ENCODE measurements around the gene VAV2.
A peak's percentile ranks its signal among the peaks of the same experiment; 100 is the strongest.

Gene VAV2

GRCh38 chr9:133950629-133951111, 41.5 kb downstream of the VAV2 start:
- no peak for DNase-seq

DNA sequence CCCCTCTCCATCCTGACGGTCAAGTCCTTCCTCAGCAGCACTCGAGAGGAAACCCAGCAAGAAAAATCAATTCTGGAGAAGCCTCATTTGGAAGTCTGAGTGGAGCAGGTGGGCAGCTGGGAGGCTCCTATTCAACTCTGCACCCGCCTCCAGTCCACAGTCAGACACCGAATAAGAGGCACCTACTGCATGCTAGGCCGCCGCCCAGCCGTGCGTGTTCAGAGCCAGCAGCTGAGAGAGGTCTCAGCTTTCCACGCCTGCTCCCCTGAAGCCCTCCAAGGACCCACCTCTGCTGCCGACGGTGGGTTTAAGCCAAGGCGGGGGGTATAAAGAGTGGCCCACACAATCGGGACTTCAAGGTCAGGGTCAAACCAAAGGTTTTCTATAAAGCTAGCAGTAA, 41.9 kb downstream of the VAV2 start:
- no peak for DNase-seq

- no peak for DNase-seq
Measured at GRCh38 chr9:133949486-133950061, 42.5 kb downstream of the VAV2 start.

DNA sequence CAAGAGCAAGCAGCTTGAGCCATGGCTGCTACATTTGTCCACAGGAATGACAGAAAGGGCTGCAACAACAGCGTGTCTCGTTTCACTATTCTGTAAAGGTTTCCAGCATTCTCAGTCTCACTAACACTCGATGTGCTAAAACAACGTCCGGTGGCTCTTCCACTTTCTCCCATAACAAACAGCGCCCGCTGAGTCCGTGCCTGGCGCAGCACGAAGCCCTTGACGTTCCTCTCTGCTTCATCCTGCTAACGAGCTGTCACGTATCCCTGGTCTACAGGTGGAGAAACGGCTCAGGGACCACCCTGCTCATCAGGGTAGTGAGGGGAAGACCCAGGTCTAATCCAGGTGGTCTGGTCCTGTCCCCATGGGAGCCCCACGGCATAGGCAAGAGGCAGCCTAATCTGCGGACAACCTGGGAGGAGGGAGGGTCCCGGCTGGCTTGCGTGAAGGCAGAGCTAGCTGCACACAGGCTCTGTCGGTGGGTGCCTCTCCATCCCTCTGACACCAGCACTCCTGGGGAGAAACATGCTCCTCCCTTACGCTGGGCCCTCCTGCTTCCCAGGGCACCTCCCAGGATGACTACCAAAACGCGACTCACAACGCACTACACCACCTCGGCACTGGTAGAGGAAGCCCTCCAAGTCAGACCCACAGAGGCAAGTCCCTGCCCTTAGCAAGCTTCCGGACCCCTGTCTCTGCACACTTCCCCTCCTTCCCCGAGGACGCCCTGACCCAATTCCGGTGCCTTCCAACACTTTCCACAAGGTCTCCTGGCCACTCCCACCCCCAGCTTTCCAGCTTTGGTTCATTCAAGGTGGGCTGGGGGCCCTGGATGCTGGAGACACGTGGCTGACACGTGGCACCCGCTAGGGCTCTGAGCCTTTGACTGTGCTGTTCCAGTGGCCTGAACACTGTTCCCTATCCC, 43.3 kb downstream of the VAV2 start:
- no peak for DNase-seq

GRCh38 chr9:133948131-133948530, 44.0 kb downstream of the VAV2 start:
- no peak for DNase-seq

GRCh38 chr9:133946840-133947486, 45.2 kb downstream of the VAV2 start:
- DNase-seq = no peak

DNA sequence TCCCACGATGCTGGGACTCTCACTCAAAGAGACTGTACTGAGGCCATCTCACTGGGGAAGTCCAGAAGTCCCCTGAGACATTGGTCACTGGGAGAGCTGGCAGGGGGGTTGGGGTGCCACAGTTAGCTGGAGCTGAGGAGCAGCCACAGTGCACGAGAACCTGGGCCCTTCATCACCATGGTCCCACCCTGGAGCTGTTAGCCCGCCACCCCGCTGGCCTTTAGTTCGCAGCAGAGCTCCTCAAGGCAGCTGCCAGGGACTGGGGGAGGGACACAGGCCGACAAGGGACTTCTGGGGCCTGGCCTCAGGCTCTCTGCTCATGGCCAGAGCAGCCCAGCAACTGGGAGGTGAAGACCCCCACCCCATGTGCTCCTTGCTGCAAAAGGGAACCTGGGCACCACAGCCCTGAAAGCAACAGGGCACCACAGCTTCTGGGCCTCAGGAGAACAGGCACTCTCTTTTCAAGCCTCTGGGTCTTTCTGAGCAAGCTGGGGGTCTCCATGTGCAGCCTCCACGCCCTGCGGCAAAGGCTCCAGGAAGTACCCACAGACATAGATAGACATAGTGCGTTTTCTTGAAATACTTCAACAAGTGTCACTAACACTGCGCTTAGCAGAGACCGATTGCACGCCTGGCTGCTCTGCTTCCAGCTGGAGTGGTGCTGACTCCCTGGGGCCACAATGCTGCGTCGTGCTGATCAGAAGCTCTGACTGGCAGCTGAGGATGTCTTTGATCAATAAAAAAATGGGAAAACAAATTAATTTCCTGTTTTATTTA, 46.0 kb downstream of the VAV2 start:
- no peak for DNase-seq

DNA sequence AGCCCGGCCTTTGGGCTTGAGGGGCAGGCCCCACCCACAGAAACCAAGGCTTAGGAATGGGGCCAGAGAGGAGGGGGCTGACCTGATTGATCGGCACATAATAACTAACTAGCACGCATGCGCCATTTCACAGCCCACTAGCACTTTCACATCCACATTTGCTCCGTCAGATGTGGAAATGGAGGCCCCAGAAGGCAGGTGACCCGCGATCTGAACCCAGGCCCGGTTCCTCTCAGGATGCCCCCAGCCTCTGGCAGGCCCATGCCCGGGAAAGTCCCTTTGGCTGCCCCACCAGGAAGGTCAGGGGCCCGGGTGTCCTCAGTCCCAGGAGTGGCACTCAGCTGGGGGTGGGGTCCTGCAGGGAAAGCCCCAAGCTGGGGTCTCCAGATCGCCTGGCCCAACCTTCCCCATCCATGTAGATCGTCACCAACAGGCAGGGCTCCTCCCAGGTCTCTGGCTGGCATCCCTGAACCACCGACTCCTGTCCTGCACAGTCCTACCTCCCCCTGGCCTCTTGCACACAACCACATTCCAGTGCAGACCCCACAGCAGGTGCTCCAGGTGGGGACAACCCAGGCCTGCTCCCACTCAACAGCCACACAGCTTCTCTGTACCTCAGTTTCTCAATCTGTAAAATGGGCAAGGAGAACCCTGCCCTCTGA, 46.7 kb downstream of the VAV2 start:
- no peak for DNase-seq

- no peak for DNase-seq
Measured at GRCh38 chr9:133944746-133945135, 47.4 kb downstream of the VAV2 start.

- no peak for DNase-seq
Measured at GRCh38 chr9:133943781-133944745, 48.1 kb downstream of the VAV2 start.

DNA sequence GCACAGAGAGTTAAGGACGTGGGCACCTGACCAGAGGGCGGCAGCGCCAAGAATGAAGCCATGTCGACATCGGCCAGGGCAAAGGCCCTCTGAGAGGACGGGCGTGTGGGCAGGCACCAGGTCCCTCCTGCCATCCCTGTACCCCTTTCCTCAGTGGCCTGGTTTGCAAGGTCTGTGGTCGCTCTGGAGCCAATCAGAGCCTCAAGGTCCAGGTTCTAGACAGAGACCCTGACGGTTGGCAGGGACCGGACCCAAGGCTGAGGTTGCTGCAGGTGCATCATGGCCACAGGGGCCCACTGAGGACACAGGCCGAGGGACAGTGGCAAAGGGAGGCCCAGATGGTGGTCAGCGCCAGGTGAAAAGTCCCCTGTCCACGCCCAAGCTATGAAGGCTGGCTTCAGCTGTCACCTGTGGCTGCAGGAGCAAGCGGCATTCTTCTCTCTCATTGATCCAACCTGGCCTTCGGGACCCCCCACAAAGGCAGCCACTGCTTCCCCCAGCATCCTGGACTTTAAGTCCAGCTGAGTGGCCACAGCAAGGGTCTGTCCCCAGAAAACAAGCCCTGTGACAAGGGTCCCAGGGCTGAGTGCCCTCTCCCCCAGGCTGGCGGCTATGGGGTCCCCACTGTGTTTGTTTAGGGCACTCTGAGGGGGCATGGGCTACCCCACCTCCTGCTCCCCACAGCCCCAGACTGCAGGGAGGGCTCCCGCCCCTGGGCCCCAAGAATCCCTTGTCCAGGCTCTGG, 48.9 kb downstream of the VAV2 start:
- DNase-seq = no peak

DNA sequence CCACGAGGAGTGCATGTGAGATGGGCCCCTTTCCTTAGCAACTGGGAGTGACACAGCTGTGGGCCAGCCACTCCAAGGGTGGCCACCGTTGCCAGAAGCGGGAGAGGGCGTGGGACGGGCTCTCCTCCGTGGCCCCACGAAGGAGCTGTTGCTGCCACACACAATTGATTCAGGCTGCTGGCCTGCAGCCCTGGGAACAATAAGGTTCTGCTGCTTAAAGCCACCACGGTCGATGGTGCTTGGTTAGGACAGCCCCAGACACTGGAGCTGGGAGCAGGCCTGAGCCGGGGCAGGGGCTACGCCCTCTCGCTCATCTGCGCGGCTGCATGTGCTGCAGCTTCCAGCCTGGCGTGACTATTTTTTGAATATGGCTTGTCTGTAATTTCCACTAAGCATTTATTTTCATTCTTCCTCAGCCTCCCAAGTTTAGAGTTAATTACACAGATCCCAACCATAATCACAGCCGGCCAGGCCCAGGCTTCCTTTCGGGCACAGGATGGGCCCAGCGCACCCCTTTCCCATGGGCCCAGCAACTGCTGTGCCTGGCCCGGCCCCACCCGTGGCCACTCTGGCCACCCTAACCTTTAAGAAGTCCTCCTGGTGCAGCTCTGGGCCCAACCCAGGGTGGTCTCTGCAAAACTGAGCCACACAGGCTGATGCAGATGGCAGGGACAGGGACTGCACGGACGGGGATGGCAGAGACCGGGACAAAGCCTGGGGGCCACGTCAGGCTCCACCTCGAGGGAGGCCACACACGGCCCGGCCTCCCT, 49.7 kb downstream of the VAV2 start:
- no peak for DNase-seq

DNA sequence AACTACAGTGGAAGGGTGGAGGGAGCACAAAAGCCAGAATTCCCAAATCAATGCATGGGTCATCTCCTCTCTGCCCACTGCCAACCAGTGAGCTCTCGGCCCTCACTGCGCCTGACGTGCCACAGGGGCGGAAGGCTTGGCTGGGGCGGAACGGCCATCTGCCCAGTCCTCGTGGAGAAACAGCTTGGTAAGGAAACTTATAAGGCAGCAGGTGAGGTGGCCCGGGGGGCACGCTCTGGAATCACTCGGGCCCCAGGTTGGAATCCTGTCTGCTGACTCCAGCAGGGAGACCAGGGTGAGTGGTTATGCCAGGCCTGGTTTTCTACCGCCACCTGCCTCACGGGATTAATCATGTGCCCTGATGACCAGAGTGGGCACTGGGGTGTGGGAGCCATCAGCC, 52.3 kb downstream of the VAV2 start:
- DNase-seq = no peak

DNA sequence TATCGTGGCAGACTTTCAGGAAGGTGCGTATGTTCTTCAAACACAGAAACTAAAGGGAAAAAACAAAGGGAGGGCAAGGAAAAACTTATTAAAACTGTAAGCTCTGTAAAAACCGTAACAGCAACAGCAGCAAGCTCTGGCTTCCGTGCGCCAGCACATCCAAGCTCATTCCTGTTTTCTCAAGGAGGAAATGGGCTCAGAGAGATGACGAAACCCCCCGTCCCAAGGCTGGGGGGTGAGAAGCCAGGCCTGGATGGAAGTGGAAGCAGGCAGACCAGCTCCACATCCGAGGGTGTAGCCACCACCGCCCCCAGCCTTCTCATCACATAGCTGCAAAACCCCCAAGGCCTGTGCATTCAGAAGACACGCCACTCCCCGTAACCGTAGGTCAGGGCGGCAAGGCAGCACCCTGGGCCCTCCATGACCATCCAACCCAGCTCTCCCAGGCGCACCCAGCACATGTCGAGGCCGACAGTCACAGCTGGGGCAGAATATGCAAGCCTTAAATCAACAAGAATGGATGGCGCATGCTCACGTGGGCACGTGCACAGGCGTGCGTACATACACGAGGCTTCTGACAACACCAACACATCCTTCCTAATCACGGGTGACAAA, 52.8 kb downstream of the VAV2 start:
- DNase-seq = no peak

- no peak for DNase-seq
Measured at GRCh38 chr9:133938753-133939152, 53.4 kb downstream of the VAV2 start.

DNA sequence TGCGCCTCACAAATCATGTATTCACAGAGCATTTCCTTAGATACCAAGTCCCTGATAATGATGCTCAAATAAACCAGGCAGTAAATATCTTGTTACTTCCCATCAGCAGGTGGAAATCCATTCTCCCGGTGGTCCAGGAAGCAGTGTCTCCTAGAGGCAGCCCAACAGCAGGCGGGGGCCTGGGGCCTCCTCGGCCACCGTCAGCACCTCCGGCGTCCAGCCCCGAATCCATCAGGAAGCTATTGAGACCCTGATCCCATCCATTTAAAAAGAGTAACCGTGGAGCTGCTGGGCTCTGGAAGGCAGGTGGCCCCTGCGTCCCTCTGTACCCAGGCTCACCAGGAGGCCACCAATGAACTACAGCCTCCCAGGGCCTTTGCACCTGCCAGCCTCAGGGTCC, 54.0 kb downstream of the VAV2 start:
- DNase-seq = peak in 1 of 2 experiments; percentile 46

- no peak for DNase-seq
Measured at GRCh38 chr9:133937120-133937519, 55.0 kb downstream of the VAV2 start.

GRCh38 chr9:133935328-133936005, 56.7 kb downstream of the VAV2 start:
- DNase-seq = peak in 1 of 2 experiments; percentile 38
